HepG2 (cell line): ENCODE data around the gene SRF. TPM values are rescaled to one million over a fixed set of nuclear protein-coding genes. Genes with fewer than 3 reads are reported as not detected.

Experiments used
- CAMTA2 ChIP-seq: sonication (generic); formaldehyde crosslinking; IDR thresholded peaks from 2 replicates; pipeline ENCODE4 v1.4.0; 2020; ENCODE audit warnings: mild to moderate bottlenecking, missing genetic modification reagents, borderline replicate concordance
- CHD4 ChIP-seq: fragments of 200-600 bp; sonication (generic); IDR thresholded peaks from 2 replicates; pipeline ENCODE4 v1.7.0; 2017; ENCODE audit warnings: mild to moderate bottlenecking, low read length, borderline replicate concordance
- ESRRA ChIP-seq: sonication (generic); formaldehyde crosslinking; IDR thresholded peaks from 2 replicates; pipeline ENCODE4 v1.5.1; 2020; ENCODE audit warnings: mild to moderate bottlenecking, low read depth, missing genetic modification reagents
- FOXP4 ChIP-seq: sonication (generic); formaldehyde crosslinking; IDR thresholded peaks from 2 replicates; pipeline ENCODE4 v1.4.0; 2020; ENCODE audit warnings: missing genetic modification reagents
- HDAC2 ChIP-seq: sonication (generic); formaldehyde crosslinking; IDR thresholded peaks from 2 replicates; pipeline ENCODE4 v1.4.0; 2020; ENCODE audit warnings: missing genetic modification reagents
- JARID2 ChIP-seq: sonication (generic); formaldehyde crosslinking; IDR thresholded peaks from 2 replicates; pipeline ENCODE4 v1.8.1; 2023; ENCODE audit warnings: missing genetic modification reagents, inconsistent platforms; ENCODE audit not compliant: insufficient replicate concordance
- KDM1A ChIP-seq: IDR thresholded peaks from 2 replicates; pipeline ENCODE4 v1.6.1; 2016; ENCODE audit warnings: missing compliant biosample characterization
- NFYC ChIP-seq: IDR thresholded peaks from 2 replicates; pipeline ENCODE4 v1.6.1; 2016; ENCODE audit warnings: missing genetic modification reagents, missing compliant biosample characterization
- SPEN ChIP-seq: sonication (generic); formaldehyde crosslinking; IDR thresholded peaks from 2 replicates; pipeline ENCODE4 v1.5.1; 2020; ENCODE audit warnings: low read depth, mild to moderate bottlenecking, missing genetic modification reagents
- THRA ChIP-seq: sonication (generic); formaldehyde crosslinking; IDR thresholded peaks from 2 replicates; pipeline ENCODE4 v1.4.0; 2020; ENCODE audit warnings: missing genetic modification reagents, borderline replicate concordance
- ZFP37 ChIP-seq: sonication (generic); formaldehyde crosslinking; IDR thresholded peaks from 2 replicates; pipeline ENCODE4 v1.4.0; 2020; ENCODE audit warnings: missing genetic modification reagents, borderline replicate concordance
- ZNF142 ChIP-seq: sonication (generic); formaldehyde crosslinking; IDR thresholded peaks from 2 replicates; pipeline ENCODE4 v1.4.0; 2020; ENCODE audit warnings: missing genetic modification reagents
- ZNF543 ChIP-seq: sonication (generic); formaldehyde crosslinking; IDR thresholded peaks from 2 replicates; pipeline ENCODE4 v1.4.0; 2020; ENCODE audit warnings: mild to moderate bottlenecking, missing genetic modification reagents
- ZNF550 ChIP-seq: sonication (generic); formaldehyde crosslinking; IDR thresholded peaks from 2 replicates; pipeline ENCODE4 v1.4.0; 2020; ENCODE audit warnings: mild to moderate bottlenecking, missing genetic modification reagents, borderline replicate concordance
- ZNF605 ChIP-seq: sonication (generic); formaldehyde crosslinking; IDR thresholded peaks from 2 replicates; pipeline ENCODE4 v1.8.0; 2022; ENCODE audit warnings: mild to moderate bottlenecking, missing genetic modification reagents
- ZNF7 ChIP-seq: IDR thresholded peaks from 2 replicates; pipeline ENCODE4 v1.6.1; 2016; ENCODE audit warnings: missing biosample characterization, missing genetic modification reagents
- ZNF784 ChIP-seq: sonication (generic); formaldehyde crosslinking; IDR thresholded peaks from 2 replicates; pipeline ENCODE4 v1.5.1; 2020; ENCODE audit warnings: missing genetic modification reagents, mild to moderate bottlenecking, borderline replicate concordance
- ZSCAN12 ChIP-seq: sonication (generic); formaldehyde crosslinking; IDR thresholded peaks from 2 replicates; pipeline ENCODE4 v1.9.0; 2021; ENCODE audit warnings: mild to moderate bottlenecking, missing genetic modification reagents
- polyA plus RNA-seq, 8 experiments: library from polyadenylated mRNA; depleted of rRNA in 3 of 8; stranded (reverse) in 7 of 8; unstranded in 1 of 8; fragments of >200 nt; fragmentation: Illumina TruSeq in 4 of 8; extraction: Trizol in 4 of 8; gene quantifications; 2 replicates each; pipeline versions ENCODE4 v1.2.1 to v1.2.3, GENCODE V29; 2011 to 2016; ENCODE audit warnings: low read depth in 4 of 8, missing spikeins in 1 of 8, mixed read lengths in 1 of 8; ENCODE audit not compliant: insufficient read depth in 1 of 8
- total RNA-seq, 5 experiments: library from RNA; depleted of rRNA; stranded (reverse); fragments of >200 nt; fragmentation: Illumina TruSeq; extraction: Trizol; gene quantifications; 2 replicates each; pipeline ENCODE4 v1.2.3, GENCODE V29; 2016; ENCODE audit warnings: low read depth in 1 of 5

SRF gene
- total and polyA plus RNA-seq, 2 of the 13 experiments (the other 11 are each of a cell fraction or from before 2014, with no cell fraction given), result 25.5 to 44.1 TPM

- no peak; the same call in 1 of the 2 replicates for TF ChIP-seq ZNF142 (CRISPR knock-in tag)
- peak; percentile 60 for TF ChIP-seq SPEN
- peak; percentile 43; the same call in 1 of the 2 replicates for TF ChIP-seq ZFP37 (CRISPR knock-in tag)
- peak; percentile 86; the same call in 1 of the 2 replicates for TF ChIP-seq ZNF543 (CRISPR knock-in tag)
- TF ChIP-seq ZNF784, result 0 out of 2 replicates have a peak, but pooled peaks have one; percentile 34
- TF ChIP-seq ZNF605 (CRISPR knock-in tag), result peak; percentile 70; the same call in 1 of the 2 replicates
- TF ChIP-seq KDM1A (CRISPR knock-in tag), result 0 out of 2 replicates have a peak, but pooled peaks have one; percentile 24
- TF ChIP-seq JARID2 (CRISPR knock-in tag), result peak; percentile 34
- 0 out of 2 replicates have a peak, but pooled peaks have one; percentile 10 for TF ChIP-seq FOXP4 (CRISPR knock-in tag)
- TF ChIP-seq ZNF7 (CRISPR knock-in tag), result no peak
- TF ChIP-seq CAMTA2 (CRISPR knock-in tag), result peak; percentile 52; the same call in 1 of the 2 replicates
- TF ChIP-seq HDAC2, result peak; percentile 72; the same call in 1 of the 2 replicates
- TF ChIP-seq ESRRA, result peak; percentile 26; the same call in 1 of the 2 replicates
- peak; percentile 60 for TF ChIP-seq THRA (CRISPR knock-in tag)
- TF ChIP-seq ZNF550, result no peak
- TF ChIP-seq CHD4, result peak; percentile 86; the same call in 1 of the 2 replicates
- TF ChIP-seq NFYC (CRISPR knock-in tag), result peak; percentile 99
- no peak for TF ChIP-seq ZSCAN12 (CRISPR knock-in tag)
Observed at GRCh38 chr6:43174263-43175112, 3.4 kb downstream of the SRF start (continued).
